ENCODE data around the gene LSM7.
A peak's percentile ranks its signal among the peaks of the same experiment; 100 is the strongest.

Gene LSM7

DNA sequence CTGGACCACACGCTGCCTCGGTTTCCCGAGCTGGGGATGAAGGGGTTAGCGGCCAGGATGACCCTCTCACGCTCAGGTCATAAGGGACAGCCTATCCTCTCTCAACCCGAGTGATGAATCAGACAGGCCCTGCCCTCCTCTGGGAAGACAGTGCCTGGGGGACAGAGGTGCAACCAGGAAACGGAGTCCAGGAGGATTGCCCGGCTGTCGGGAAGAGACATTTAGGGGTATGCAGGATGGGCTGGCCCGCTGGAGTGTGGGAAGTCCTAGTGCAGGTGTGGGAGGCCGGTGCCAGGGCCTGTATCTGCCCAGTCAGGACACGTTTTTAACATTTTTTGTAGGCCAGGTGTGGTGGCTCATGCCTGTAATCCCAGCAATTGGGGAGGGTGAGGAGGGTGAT, 8.3 kb downstream of the LSM7 start:
- no peak for DNase-seq

DNA sequence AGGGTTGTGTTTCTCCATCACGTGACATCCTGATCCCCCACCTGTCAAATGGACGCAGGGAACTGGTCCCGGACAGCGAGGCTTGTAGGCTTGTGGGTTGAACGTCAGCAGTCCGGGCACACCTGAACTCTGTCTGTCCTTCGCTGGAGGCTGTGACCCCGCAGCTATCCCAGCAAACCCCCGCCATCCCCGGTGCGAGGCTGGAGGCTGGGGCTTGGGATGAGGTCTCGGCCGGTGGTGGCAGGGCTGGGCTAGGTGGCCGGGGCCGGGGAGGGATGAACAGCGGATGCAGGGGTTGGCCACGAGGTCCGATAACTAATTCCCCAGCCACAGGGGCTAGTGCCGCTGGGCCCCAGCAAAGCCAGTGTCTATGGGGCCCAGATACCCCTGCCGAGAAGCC, 8.8 kb downstream of the LSM7 start:
- no peak for DNase-seq

DNA sequence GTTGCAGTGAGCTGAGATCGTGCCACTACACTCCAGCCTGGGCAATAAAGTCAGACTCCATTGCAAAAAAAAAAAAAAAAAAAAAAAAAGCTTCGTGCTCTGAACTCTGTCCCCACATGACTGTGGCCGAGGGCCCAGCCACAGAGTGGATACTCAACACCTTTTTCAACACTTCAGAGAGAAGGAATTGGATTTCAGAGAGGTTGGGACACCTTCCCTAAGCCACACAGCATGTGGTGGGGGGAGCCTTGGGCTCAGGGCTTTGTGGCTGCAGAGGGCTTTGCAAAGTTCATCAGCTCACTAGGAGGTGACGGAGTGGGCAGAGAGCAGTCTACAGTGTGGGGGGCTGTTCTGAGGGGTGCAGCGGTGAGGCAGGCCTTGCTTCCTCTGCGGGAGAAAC, 9.5 kb downstream of the LSM7 start:
- no peak for DNase-seq

DNA sequence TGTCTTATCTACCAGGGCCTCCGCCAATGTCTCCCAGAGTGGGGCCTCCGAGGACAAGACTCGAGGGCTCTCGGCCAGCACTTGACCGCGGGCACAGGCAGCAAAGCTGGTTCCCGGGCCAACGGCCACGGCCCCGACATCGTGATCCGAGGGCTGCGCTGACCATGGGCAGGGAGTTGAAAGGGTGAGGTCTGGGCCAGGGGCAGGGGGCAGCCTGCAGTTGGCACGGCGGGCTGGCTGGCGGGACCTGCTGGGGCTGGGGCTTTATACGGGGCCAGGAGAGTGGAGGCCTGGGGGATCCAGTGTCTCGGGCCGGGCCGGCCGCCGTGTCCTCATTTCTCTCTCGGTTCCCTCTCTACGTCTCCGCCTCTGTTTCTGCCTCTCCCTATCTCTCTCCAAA, 10.6 kb downstream of the LSM7 start:
- no peak for DNase-seq

DNA sequence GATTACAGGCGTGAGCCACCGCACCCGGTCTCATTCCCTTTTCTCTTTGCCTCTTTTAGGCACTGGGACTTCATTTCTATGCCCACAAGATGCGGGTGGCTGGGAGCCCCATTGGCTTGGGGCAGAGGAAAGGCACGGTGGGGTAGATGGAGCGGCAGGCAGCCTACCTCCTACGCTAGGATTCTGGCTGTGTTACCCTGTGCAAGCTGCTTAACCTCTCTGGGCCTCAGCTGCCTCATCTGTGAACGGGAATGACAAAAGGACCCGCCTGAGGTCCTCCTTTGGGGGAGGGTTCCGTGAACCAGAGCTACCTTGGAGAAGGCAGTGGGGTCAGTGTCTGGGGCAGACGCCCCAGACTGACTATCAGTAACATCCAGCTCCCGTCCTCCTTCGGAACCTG, 11.1 kb downstream of the LSM7 start:
- no peak for DNase-seq

DNA sequence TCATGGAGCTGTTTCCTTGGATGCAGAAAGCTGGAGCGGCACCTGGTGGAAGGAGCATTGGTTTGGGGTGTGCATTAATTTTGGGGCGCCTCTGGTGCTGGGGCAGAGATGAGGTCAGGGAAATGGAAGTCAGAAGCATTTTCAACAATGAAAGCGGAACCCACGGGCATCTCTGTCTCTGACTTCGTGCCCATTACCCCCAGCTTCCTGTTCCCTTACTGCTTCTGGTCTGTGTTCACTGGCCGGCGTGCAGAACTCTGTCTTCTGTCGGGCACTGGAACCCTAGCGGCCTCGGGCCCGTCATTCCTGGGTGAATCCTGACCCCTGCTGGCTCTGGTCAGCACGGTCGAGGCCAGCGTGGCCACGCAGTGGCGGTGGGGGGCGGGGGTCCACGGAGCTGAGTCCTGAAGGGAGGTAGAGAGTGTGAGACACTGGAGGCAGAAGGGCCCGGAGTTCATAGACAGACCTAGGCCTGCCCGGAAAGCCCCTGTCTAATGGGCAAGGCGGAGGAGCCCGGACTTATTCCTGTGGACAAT, 12.5 kb downstream of the LSM7 start:
- peak; percentile 47 to 77 for DNase-seq

DNA sequence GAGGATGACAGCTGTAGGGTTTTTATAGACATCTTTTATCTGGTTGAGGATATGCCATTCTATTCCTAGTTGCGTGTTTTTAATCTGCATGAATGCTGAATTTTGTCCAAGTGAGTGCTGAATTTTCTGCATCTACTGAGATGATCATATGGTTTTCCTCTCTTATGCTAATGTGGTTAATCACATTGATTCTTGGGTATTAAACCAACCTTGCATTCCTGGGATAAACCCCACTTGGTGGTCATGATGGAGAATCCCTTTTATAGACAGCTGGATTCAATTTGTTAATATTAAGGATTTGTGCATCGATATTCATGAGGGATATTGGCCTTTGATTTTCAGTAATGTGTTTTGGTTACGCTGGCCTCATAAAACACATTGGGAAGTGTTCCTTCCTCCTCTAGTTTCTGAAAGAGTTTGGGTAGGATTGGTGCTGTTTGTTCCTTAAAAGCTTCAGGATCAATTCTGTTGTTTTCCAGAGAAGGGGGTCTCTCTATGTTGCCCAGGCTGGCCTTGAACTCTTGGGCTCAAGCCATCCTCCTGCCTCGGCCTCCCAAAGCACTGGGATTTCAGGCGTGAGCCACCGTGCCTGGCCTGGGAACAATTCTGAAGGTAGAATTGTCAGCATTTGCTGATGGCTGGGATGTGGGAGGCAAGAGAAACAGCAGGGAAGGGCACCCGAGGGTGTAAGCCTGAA, 13.1 kb downstream of the LSM7 start:
- DNase-seq: no peak

DNA sequence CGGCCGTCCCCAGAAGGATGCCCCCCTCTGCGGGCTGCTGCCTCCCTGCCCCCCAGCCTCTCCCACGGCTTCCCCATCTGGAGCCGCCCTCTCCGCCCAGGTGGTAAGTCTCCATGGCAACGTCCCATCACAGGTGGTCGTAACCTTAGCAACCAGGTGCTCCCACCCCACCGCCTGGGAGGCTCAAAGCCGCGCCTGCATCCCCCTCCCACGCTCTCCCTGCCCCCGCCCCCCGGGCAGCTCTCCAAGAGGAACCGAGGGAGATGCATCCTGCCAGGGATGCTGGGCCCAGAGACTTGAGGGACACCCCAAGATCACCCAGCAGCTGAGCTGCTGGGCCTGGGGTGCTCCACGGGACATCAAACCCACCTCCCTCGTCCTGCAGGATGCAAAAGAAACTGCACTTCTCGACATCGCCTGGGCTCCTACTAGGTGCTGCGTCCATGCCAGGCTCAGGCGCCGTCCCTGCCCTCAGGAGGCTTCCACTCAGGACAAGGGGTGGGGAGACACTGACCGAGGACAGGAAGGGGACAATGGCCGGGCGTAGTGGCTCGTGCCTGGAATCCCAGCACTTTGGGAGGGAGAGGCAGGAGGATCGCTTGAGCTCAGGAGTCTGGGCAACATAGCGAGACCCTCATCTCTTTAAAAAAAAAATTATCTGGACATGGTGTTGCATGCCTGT, 15.4 kb downstream of the LSM7 start:
- DNase-seq: no peak

DNA sequence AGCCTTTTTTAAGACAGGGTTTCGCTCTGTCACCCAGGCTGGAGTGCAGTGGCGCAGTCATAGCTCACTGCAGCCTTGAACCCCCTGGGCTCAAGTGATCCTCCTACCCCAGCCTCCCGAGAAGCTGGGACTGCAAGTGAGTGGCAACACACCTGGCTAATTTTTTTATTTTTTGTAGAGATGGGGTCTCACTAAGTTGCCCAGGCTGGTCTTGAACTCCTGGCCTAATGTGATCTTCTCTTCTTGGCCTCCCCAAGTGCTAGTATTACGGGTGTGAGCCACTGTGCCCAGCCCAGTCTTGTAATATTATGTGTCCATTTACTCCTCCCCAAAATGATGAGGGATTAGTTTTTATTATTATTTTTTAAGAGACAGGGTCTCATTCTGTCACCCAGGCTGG, 17.3 kb downstream of the LSM7 start:
- DNase-seq: no peak

DNA sequence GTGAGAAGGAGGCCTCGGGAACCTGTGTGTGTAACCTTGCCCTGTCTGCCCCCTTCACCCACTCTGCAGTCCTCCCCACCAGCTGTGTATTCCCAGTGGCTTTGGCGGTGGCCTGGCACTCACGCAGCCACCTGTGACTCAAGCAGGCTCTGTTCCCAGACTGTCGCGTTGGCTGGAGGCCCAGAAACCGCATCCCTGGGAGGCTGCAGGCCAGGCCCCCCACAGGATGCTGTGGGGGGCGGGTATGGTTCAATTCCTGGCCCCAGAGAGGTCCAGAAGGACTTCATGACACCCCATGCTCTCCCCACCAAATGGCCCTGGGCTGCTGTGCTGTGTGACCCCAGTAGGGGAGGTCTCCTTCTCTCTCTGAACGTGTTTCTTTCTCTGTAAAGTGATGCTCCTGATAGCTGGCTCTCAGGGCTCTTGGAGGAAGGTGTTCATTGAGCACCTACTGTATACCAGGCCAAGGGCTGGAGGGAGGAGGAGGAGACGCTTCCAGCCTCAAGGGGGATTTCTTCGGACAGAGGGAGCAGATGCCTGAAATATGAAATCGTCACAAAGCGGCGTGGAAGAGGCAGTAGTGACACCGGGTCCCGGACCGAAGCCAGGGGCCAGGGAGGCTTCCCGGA, 18.5 kb downstream of the LSM7 start:
- DNase-seq: no peak

DNA sequence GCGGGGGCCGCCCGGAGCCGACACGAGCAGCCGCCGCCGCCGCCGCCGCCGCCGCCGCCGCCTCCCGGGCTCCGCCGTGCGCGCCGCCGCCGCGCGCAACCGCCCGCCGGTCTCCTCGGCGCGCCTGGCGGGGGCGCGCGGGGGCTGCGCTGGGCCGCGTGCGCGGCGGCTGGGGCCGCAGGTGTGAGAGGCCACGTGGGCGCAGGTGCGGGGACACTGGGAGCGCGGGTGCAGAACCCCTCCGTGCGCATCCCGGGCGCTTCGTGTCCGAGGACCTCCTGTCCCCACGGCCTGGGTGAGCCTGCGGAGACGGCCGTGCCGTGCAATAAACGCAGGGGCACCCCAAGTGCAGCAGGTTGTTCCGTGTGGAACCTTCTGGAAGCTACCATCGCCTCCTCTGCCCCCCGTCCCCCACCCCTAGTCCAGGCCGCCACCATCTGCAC, 20.3 kb downstream of the LSM7 start, which contains the start of gene LINGO3:
LINGO3 (minus strand) TSS at position 41 of the 443 bp plus-strand sequence. CDS start 16,378 bp downstream, outside the sequence.
- DNase-seq: no peak

DNA sequence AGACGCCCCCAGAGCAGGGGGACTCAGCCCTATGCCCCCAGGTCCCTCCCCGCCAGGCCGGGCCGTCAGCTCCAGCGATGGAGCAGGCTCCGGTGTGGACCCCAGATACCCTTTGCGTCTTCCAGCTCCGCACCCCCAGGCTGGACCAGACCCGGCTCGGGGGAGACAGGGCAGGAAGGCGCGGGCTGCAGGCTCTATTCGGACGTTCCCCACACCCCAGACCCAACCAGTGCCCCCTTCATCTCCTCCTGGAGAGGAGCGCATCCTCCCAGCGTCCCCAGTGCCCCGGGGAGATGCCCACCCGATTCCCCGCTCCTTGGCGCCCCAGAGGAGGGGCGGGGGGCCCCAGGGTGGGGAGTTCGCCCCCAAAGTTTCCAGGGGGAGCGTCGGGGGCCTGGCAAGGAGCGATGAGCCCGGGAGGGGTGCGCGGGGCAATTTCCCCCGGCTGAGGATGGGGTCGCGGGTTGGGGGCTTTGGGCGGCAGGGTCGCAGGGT, 20.8 kb downstream of the LSM7 start:
- no peak for DNase-seq

DNA sequence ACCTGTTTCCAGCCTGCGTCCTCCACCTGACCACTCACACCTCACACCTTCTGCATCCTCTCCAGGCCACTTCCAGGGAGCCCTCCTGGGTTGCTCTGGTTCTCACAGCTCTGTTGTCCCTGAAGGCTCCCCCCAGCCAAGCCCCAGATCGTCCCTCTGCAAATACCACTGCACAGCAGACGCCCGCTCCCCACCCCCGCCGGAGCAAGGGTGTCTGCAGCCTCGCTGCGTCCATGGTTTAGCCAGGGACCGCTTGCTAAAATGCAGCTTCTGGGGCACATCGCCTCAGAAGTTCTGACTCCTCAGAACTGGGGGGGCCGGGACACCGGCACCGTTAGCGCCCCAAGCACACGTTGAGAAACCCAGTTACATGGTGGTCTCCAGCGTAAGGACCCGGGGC, 21.4 kb downstream of the LSM7 start:
- DNase-seq: no peak

DNA sequence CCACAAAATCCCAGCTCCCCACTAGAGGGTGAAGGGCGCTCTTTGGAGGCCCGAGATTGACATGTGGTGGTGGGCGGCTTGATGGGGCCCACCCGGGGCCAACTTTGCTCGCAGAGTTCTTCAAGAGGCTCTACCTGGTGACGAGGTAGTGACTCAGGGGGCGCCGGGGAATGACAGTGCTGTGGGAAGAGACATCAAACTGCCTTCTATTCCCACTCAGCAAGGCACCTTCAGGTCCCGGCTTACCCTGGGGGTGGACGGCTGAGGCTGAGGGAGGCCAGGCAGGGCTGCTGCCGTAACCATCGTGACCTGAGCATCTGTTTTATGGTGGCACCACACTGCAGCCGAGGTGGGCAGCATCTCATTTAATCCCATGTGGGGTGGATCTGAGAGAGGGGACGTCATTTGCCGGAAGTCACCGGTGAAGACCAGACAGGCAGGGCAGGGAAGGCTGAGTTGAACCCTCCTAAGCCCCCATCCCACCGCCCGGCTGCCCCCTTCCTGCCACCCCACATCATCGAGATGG, 22.0 kb downstream of the LSM7 start:
- no peak for DNase-seq

DNA sequence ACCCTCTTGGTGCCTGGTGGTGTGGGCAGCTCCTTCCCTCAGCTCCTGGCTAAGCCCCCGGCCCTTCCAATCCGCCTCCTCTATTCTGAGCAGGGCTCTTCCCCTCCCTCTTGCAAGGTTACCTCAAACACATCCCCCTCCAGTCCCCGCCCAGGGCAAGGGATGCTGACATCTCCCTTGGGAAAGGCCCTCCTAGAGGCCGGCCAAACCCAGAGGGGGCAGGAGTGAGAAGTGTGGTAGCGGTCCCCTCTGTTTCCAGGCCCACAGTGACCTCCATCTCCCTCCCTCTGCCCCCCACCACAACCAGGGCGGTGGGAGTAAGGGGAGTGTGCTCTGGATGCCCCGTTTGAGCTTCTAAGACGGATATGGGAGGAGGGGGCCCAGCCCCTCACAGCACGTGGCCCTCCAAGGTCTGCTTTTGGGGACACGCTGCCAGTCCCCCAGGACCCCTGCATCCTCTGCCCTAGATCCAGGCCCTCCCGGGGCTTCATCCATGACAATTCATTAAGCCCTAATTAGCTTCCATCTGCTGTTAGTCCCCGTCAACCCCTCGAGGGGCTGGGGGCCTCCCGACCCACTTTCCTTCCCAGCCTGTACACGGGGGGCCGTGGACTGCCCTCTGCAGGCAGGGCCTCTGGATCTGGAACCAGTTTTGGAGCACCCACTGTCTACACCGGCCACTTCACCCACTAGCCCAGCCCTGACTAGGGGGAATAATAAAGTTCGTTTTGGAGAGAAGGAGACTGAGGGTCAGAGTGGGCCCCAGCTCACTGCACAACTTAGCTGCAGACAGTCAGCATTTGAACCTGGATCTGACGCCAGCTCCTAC, 22.7 kb downstream of the LSM7 start:
- no peak for DNase-seq

DNA sequence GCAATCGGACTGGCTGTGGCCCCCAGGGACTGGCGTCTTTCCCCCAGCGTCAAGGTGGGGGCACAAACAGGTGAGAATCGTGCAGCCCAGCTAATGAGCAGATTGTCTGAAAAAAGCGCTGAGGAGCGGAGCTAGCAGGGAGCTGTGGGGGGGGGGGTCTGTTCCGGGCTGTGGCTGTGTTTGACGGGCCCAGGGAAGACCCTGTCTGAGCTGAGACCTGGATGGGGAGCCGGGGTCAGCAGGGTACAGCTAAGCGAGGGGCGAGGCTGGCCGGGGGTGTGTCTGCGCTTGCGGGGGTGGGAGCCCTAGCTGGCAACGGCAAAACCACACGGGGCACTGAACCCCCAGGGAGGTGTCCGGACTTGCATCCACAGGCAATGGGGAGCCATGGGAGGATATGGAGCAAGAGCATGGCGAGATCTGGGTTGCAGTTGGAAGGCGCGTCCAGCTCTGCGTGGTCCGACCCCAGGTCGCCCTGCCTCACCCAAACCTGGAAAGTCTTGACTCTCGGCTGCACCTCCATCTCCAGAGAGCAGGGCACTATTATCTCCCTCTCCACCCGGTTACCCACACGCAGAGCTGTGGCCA, 25.1 kb downstream of the LSM7 start:
- no peak for DNase-seq

DNA sequence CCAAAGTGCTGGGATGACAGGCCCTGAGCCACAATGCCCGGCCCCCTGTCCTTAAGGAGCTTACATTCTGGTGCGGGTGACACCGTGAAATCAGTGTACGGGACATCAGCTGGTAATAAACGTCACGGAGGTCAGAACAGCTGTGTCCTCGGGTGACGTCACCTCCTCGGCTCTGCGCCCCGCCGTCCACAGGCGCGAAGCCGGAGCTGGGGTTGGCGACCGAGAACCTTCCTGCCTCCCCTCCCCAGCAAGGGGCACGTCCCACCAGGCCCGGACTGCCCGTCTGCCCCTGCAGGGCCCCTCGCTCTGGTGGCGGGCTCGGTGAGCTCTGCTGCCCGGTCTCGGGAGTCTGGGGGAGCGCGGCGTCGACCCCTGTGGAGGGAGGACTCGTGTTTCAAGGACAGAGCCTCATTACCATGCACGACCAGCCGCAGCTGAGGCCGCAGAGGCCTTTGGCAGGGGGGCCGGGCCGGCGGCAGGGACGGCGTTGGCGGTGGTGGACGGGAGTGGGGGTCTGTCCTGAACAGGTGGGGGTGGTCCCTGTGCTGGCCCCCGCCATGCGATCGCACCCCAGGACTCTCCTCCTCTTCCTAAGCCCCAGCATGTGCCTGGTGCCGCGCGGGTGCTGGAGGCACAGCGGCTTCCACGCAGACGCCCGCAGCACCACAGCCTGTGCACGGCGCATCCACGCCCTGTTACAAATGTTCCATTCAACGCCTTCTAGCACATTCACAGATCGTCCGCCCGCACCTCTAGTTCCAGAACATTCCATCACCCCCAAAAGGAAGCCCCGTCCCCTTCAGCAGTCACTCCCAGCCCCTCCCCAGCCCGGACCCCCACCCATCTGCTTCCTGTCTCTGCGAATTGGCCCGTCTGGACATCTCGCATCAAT, 25.8 kb downstream of the LSM7 start:
- DNase-seq: peak in 1 of 2 donors; percentile 63

DNA sequence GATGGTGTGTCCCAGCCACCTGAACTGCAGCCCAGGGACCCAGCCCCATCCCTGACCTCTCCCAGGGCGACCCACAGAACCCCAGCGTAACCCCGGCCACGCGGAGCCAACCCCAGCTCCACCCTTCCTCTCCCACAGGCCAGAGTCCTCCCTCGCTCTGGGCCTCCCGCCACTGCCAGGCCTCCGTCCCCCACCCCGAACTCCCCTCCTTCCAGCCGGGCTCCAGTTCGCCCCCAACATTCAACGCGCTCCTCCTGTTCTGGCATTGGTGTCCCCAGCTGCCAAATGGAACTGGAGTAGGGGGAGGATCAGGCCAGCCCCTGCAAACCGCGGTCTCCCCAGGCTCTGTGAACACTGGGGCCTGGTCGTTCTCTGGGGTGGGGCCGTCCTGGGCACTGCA, 27.9 kb downstream of the LSM7 start:
- no peak for DNase-seq

DNA sequence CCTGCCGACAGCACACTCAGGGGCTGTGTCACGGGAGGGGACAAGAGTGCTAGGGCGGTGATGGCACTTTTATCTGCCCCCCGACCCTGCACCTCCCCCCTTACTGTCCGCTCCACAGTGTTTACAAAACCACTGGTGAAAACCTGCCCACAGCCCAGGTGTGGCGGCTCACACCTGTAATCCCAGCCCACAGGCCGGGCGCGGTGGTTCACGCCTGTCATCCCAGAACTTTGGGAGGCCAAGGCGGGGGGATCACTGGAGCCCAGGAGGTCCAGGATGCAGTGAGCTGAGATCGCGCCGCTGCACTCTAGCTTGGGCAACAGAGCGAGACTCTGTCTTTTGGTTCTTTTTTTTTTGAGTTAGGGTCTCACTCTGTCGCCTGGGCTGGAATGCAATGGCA, 32.2 kb downstream of the LSM7 start:
- no peak for DNase-seq

DNA sequence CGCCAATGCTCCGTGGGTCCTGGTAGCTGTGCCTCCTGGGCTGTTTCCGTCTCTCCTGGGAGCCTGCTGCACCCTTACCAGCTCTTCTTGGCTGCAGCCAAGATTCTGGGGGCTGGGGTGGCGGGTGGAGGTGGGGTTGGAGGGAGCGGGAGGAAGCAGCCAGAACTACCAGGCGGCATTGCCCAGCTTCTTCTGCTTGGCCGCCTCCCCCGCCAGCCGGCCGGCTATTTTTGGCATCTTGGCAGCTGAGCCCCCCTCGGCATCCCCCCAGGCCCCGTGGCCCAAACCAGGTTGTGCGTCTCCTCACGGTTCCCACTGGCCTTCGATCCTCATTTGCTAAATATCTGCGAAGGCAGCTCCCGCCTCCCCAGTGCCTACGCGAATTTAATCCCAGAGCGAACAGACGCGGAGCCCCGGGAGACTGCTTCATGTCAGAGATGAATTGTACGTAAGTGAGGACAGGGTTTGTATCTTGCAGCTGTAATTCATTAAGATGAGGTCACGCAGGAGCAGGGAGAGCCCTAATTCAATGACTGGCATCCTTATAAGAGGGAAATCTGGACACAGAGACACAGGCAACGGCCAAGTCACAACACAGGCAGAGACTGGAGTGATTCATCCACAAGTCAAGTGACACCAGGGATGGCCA, 33.6 kb downstream of the LSM7 start:
- no peak for DNase-seq

Data from CD4-positive, alpha-beta T cell treated with Interleukin-4 for 1 hour (primary cell).